ENCODE data around the gene RGR.
"Not testable (repeated sequence)": the region's sequence is repeated elsewhere in the genome, so short reads cannot be mapped to it uniquely, and the experiment has no call there.

RGR gene

DNA sequence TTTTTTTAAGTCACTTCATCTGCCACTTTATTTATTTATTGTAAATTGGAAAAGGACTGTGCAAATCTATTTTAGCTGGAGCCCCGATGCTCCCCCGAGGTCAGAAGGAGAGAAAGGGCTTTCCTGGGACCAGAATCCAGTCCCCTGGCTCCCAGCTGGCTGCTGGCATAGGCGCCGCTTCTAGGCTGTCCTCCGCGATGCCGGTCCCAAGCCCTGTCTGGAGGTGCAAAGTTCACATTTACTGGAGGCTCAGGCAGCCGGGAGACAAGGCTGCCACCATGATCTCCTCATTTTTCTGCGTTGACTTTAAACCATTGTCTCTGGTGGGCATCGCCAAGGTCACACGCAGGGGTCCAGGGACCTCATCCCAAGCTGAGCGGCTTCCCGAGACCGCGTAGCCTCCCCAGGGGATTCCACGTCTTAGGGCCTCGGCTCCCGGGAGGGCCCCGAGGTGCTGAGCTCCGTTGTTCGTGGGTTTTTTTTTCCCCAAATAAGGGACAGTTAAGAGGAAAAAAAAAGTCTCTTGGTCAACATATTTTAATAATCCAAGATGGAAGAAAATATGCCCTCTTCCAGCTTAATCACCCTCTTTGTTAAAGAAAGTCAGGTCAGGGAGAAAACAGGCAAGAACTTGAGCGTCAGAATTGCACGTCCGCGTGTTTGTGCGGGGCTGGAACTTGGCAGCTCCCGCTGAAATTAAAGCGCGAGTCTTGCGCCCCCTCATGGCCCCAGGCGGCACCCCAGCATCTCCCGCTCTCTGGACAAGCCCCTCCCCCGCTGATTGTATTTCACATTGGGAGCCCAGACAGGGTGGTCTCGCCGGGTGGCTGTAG, 11.9 kb downstream of the RGR start:
- in situ Hi-C loops (cut with MboI; ENCODE audit: low sequenced_read_pairs): no loop called here

DNA sequence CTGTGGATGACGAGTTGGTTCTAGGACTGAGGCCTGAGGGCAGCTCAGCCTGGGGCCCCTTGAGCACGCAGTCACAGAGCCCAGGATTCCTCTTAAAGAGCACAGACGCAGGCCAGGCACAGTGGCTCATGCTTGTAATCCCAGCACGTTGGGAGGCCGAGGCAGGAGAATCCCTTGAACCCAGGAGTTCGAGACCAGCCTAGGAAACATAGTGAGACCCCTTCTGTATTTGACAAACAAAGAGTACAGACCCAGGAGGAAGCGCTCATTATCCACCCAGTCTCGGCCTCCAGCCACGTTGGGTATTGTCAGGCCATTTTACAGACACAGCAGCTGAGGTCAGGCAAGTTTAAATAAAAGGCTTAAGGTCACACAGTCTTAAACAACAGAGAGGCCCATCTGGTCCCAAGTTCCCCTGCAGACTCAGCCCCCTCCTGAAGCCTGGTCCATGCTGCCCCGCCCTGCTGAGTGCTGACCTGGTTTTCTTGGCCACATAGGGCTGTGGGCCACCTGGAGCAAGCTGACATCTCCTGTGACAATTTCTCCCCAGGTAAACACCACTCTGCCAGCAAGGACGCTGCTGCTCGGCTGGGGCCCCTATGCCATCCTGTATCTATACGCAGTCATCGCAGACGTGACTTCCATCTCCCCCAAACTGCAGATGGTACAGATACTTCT, 12.6 kb downstream of the RGR start:
- in situ Hi-C loops (cut with MboI; ENCODE audit: low sequenced_read_pairs): no loop called here

- in situ Hi-C loops (cut with MboI; ENCODE audit: low sequenced_read_pairs): no loop called here
These were observed 13.3 kb downstream of the RGR start for GRCh38 chr10:84258034-84258695.

- in situ Hi-C loops (cut with MboI; ENCODE audit: low sequenced_read_pairs): no loop called here
These were observed 16.5 kb downstream of the RGR start for GRCh38 chr10:84261236-84261915.

GRCh38 chr10:84262190-84262956, 17.5 kb downstream of the RGR start:
- in situ Hi-C loops (cut with MboI; ENCODE audit: low sequenced_read_pairs): no loop called here

DNA sequence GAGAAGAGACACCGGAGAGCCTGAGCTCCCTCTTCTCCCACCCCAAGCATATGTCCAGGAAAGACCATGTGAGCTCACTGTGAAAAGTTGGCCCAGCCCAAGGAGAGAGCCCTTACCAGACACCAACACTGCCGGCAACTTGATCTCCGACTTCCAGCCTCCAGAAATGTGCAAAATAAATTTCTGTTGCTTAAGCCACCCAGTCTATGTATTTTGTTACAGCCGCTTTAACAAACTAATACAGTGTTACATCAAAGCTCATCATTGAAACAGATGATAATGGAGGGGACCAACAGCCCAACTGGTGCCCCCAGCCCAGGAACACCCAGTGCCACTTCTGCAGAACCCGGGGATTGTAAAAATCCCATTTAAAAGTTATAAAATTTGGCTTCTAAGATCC, 18.9 kb downstream of the RGR start:
- in situ Hi-C loops (cut with MboI; ENCODE audit: low sequenced_read_pairs): no loop called here

- in situ Hi-C loops (cut with MboI; ENCODE audit: low sequenced_read_pairs): no loop called here
These were observed 19.8 kb downstream of the RGR start for GRCh38 chr10:84264611-84265141.

DNA sequence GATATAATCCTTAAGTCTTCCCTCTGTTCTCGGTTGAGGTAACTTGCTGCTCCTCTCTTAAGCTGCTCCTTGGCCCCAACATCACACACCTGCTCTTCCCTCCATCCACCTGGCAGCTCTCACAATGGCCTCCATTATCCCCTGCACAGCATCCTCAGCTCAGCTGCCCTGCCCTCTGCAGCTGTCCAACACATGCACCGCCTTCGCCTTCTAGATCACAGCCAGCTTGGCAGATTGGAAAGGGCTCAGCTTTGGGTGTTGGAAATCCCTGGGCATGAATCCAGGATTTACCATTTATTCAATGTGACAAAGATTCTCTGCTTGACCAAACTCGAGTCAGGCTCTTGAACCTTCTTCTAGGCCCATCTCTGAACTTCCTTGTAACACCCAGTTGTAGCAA, 20.6 kb downstream of the RGR start:
- in situ Hi-C loops (cut with MboI; ENCODE audit: low sequenced_read_pairs): no loop called here

DNA sequence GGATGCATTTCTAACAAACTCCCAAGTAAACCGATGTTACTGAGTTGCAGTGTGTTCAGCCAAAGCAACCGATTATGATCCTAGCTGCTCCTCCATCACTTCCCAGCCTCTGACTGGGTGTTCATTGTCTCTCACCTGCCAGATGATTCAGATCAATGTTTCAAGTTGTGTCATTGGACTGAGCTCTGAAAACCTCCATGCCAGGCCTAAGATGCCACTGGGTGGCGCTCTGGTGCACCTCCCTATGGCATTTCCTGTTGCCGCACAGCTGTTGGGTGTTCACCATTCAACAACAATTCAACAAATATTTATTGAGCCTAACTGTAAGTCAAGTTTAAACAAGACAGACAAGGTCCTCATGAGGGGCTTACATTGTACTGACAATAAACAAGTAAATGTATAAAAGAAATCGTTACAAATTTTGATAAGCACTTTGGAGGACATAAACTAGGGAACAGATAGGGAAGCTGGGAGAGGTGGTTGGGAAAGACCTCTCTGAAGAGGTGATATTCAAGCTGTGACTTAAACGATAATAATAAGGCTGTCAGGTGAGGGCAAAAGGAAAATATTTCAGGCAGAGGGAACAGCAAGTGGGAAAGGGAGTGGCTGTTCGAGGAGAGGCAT, 22.8 kb downstream of the RGR start:
- in situ Hi-C loops (cut with MboI; ENCODE audit: low sequenced_read_pairs): no loop called here

GRCh38 chr10:84269162-84269561, 24.3 kb downstream of the RGR start:
- in situ Hi-C loops (cut with MboI; ENCODE audit: low sequenced_read_pairs): no loop called here

DNA sequence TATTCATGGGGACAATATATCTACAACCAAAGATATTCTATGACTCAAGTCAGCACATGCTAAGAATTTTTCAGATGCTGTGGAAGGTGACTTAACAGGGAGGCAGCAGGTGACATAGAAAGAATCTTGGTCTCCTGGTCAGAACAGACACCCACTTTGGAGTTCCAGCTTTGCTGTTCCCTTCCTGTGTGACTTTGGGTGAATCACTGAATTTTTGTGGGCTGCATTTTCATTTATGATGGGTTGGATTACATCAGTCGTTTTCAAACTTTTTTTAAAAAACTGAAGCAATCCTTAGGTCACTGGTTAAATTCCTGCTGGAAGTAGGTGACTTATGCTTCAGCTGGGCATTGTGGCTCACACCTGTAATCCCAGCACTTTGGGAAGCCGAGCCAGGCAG, 24.9 kb downstream of the RGR start:
- in situ Hi-C loops (cut with MboI; ENCODE audit: low sequenced_read_pairs): no loop called here

DNA sequence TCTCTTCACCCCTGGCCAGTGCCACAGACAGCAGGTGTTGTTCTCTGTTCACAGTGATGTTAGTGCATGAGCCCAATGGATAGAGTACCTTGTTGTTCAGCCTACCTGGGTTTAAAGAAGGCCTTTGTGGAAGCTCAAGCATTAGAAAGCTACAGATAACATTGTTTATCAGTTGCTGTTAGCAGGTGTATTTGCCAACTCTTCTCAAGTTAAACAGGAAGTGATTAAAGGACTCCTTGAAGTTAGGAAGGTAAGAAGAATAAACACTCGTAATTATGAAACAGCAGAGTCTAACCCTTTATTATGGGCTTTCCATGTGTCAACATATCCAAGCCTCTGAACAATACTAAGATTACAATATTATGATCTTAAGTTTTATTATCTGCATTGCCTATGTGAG, 25.9 kb downstream of the RGR start:
- in situ Hi-C loops (cut with MboI; ENCODE audit: low sequenced_read_pairs): no loop called here

- in situ Hi-C loops (cut with MboI; ENCODE audit: low sequenced_read_pairs): not testable (repeated sequence)
These were observed 35.1 kb downstream of the RGR start for GRCh38 chr10:84279876-84280475.

DNA sequence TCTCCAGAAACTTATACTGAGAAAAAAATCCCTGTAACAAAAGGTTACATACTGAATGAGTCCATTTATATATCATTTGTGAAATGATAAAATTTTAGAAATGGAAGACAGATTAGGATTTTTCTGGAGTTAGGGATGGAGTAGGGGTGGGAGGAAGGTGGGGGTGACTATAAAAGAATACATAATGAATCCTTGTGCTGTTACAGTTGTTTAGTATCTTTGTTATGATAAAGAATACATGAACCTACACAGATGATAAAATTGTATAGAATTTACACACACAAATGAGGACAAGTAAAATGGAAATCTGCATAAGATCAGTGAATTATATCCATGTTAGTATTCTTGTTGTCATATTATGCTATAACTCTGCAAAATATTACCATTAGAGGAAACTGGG, 41.8 kb downstream of the RGR start:
- in situ Hi-C loops (cut with MboI; ENCODE audit: low sequenced_read_pairs): no loop called here

DNA sequence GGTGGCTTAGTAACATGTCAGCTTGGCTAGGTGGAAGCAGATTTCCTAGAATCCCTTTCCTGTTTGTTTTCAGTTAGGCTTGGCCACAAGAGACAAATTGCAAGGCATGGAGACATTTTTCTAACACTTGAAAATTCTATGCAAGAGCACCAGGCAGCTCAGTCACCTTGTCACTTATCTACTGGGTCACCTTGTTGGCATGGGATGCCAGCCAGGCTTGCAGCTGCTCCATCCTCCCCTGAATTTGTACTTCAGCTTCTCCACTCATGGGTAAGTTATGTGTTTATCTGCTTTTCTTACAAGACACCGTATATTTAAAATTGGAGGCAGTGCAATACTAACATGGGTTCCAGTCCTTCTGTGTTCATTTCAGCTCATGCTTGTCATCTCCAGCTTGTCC, 43.3 kb downstream of the RGR start:
- in situ Hi-C loops (cut with MboI; ENCODE audit: low sequenced_read_pairs): no loop called here

DNA sequence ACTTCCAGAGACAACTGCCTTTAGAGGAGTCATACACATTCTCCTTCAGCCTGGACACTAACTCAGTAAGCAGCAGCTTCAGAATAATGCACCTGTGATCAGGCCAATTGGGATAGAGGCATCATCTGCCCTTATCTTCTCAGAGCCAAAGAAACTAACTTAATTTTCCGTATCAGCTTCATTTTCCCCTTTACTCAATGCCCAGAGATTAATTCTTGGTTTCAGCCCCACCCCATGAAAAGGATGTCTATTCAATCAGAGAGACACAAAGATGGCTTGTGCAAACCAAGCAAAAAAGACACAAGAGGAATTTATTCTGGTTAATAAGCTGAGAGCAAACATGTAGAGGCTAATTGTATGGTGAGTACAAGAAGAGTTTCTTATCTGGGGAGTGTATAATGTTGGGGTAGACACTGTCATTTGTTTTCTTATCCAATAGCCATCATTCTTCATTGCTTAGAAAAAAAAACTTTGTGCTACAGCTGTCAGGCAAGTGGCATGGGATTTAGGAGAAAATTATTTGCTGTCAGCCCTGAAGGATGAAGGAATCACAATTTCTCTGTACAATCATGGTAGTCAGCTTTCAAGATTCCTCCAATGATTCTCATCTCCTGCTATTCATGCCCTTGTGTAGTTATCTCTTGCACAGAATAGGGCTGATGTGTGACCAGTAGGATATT, 44.8 kb downstream of the RGR start:
- in situ Hi-C loops (cut with MboI; ENCODE audit: low sequenced_read_pairs): no loop called here

GRCh38 chr10:84290235-84290634, 45.4 kb downstream of the RGR start:
- in situ Hi-C loops (cut with MboI; ENCODE audit: low sequenced_read_pairs): no loop called here

- in situ Hi-C loops (cut with MboI; ENCODE audit: low sequenced_read_pairs): no loop called here
These were observed 46.5 kb downstream of the RGR start for GRCh38 chr10:84291384-84291783.

GRCh38 chr10:84292502-84292901, 47.6 kb downstream of the RGR start:
- in situ Hi-C loops (cut with MboI; ENCODE audit: low sequenced_read_pairs): no loop called here

Measured in hTERT RPE-1 (cell line).